HFF-Myc (cell line): ENCODE data around the gene SKI.

Experiments
- DNase-seq: peaks from one replicate; pipeline ENCODE4 v3.0.0-alpha.2; 2011; ENCODE audit warnings: low read depth; ENCODE audit errors: extremely low read depth
- H3K4me3 ChIP-seq: replicated peaks from 2 replicates; pipeline ENCODE4 v1.5.1; 2011; ENCODE audit warnings: low read depth, mild to moderate bottlenecking, control low read depth, low read length
- CTCF ChIP-seq: IDR thresholded peaks from 2 replicates; pipeline ENCODE4 v1.5.1; 2012; ENCODE audit warnings: mild to moderate bottlenecking, low read depth, low read length, control low read depth; ENCODE audit errors: missing control alignments

Gene SKI

DNA sequence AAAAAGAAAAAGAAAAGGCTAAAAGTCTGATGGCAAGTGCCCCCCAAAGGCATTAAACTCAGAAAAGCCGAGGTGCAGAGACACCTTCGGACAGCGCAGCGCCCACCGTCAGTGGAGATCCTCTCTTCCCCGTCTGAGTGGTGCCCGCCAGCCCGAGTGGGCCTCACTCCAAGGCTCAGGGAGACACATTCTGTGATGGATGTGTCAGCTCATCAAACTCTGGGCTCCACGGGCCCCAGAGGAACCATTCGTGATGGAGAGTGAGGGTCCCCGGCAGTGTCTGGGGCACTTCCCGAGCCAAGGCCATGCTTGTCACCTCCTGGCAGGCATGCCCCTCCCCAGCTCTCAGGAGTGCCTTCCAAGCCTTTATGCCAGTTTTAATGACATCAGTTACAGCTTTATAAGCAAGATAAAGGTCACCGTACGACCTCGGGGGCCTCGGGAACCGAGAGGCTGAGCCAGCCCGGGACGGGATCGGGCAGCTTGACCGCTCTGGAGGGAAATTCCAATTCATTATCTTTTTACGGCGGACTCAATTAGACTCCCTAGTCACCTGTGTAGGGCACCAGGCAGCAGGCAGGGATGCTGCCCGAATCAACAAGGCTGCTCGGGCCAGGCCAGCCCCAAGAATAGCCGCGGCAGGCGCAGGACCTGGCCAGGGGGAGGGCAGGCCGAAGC is 113.7 kb downstream of the SKI start:
- DNase-seq, result no peak
- no peak overlapping the region for H3K4me3 ChIP-seq
- TF ChIP-seq CTCF, result no peak

GRCh38 chr1:2342384-2343022 is 114.4 kb downstream of the SKI start:
- DNase-seq, result no peak
- H3K4me3 ChIP-seq, result no peak overlapping the region
- no peak for TF ChIP-seq CTCF

DNA sequence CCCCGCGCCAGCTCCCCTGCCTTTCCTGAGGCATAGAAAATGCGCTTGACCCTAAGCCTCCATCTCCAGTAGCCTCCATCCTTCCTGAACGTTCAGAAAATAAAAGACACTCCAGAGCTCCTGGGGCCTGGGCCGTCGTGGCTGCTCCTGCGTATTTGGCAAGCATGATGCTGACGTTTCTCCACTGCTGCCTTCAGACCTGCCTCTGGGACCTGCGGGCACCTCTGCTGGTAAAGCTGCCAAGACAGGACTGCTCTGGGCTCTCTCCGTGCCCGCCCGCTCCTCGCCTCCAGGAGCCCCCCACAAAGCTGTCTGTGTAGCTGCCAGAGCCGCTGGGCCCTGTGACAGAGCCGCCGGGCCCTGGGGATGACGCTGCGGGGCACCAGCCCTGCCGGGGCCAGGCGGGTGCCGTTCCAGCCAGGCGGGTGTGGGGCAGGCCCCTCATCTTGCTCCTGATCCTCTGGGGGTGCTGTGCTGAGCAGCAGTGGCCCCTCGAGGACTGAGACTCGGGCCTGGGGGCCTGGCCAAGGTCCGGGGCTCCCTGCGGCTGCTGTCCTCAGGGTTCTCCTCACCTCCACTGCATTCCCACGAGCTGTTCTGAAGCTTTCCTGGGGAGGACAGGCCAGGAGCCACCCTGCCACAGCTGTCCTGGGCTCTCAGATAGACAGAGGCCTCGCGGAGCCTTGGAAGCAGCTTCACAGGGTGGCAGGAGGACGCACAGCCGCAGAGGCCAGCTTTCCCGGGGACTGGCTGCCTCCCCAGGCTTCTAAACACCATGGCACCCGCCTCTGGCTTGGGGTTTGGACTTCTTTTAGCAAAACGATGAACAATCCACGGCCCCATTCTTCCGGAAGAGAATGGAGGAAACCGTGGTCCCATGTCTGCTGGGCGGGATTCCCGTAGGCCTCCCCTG is 115.2 kb downstream of the SKI start:
- no peak for DNase-seq

DNA sequence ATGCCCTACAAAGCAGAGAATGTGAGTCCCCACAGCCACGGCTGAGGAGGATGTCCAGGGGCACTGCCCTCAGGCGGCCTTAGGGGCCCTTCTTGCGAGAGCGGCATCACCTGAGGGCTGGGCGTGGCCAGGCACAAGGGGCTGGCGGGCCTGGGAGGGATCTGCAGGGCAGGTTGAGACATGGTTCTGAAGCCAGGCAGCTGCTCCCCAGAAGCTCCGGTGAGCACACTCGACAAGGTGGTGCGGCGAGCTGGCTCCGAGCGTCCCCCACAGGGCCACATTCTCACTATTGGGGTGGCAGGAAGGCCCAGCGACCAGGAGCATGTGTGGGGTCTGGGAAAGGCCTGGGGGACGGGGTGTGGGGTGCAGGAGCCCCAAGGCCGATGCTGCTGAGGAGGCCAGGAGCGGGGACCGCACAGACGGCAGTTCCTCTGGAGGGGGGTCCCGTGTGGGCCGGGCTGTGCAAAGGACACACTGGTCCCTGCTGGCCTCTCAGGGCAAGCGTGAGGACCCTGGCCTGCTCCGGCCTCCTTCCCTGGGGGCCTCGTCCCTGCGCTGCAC is 116.1 kb downstream of the SKI start:
- no peak overlapping the region for H3K4me3 ChIP-seq
- TF ChIP-seq CTCF, result no peak
- no peak for DNase-seq

More for the DNA sequence above, 115.2 kb downstream of the SKI start:
- H3K4me3 ChIP-seq, result no peak overlapping the region
- no peak for TF ChIP-seq CTCF

DNA sequence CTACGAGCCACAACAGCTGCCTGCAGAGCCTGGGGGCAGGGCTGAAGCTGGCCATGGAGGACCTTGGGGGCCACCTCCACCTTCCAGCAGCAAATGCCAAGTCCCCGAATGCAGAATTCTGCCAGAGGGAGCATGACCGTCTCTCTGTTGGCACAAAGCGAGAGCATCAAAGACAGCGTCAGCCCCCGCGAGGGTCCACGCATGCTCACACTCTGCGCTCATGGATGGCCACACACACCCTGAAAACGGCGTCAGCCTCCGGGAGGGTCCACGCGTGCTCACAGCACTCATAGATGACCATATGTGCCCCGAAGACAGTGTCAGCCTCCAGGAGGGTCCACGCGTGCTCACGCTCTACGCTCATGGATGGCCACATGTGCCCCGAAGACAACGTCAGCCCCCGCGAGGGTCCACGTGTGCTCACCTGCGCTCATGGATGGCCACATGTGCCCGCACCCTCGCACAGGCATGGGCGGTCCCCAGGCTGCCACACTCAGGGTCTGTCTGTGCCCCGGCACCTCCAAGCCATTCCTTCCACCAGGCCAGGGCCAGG is 116.7 kb downstream of the SKI start:
- H3K4me3 ChIP-seq, result no peak overlapping the region
- no peak for DNase-seq
- TF ChIP-seq CTCF, result no peak

GRCh38 chr1:2345297-2346075 is 117.4 kb downstream of the SKI start:
- no peak for DNase-seq
- TF ChIP-seq CTCF, result no peak
- H3K4me3 ChIP-seq, result no peak overlapping the region
